Caki2 (cell line): ENCODE data around the gene DLG3. TPM values are rescaled to one million over a fixed set of nuclear protein-coding genes. Genes with fewer than 3 reads are reported as not detected.
"Not testable (repeated sequence)": the region's sequence is repeated elsewhere in the genome, so short reads cannot be mapped to it uniquely, and the experiment has no call there.

Experiments used
- DNase-seq: peaks from one replicate; pipeline ENCODE4 v3.0.0-alpha.2; 2015; ENCODE audit warnings: low read depth
- in situ Hi-C: cut with HindIII; loops from 2 replicates; pipeline ENCODE4 v1.10.0; 2016; ENCODE audit warnings: low sequenced_read_pairs, low pct_unique_long_range_greater_than_20kb, mixed read lengths
- total RNA-seq: library from RNA; depleted of rRNA; stranded (reverse); fragments of >200 nt; shearing (Covaris generic); gene quantifications from 2 replicates; pipeline ENCODE4 v1.2.3, GENCODE V29; 2014; ENCODE audit warnings: low replicate concordance

DLG3 gene
- total RNA-seq, 1 experiment from 2014 or later: 25.6 TPM

- in situ Hi-C loops: no loop called here
- no peak for DNase-seq
Observed at GRCh38 chrX:70497026-70497425, 52.4 kb downstream of the DLG3 start.

GRCh38 chrX:70498129-70498528, 53.5 kb downstream of the DLG3 start:
- in situ Hi-C loops: no loop called here
- no peak for DNase-seq

- in situ Hi-C loops: no loop called here
- no peak for DNase-seq
Observed at GRCh38 chrX:70500826-70501225, 56.2 kb downstream of the DLG3 start.

- DNase-seq: no peak
- in situ Hi-C loops: no loop called here
Observed at GRCh38 chrX:70504772-70505450, 60.3 kb downstream of the DLG3 start.

- DNase-seq: no peak
- in situ Hi-C loops: no loop called here
Observed at GRCh38 chrX:70505451-70505841, 60.8 kb downstream of the DLG3 start.

- no peak for DNase-seq
- in situ Hi-C loops: no loop called here
Observed at GRCh38 chrX:70508296-70508911, 63.8 kb downstream of the DLG3 start.

GRCh38 chrX:70509078-70509477, 64.4 kb downstream of the DLG3 start:
- in situ Hi-C loops: no loop called here
- no peak for DNase-seq

GRCh38 chrX:70515270-70515669, 70.6 kb downstream of the DLG3 start:
- DNase-seq, in situ Hi-C loops: not testable (repeated sequence)

- DNase-seq, in situ Hi-C loops: not testable (repeated sequence)
Observed at GRCh38 chrX:70515692-70516091, 71.1 kb downstream of the DLG3 start.

- in situ Hi-C loops: no loop called here
- no peak for DNase-seq
Observed at GRCh38 chrX:70525733-70526132, 81.1 kb downstream of the DLG3 start.

- no peak for DNase-seq
- in situ Hi-C loops: no loop called here
Observed at GRCh38 chrX:70527053-70527452, 82.4 kb downstream of the DLG3 start.

GRCh38 chrX:70527610-70528345, 83.1 kb downstream of the DLG3 start:
- DNase-seq: no peak
- in situ Hi-C loops: no loop called here

- in situ Hi-C loops: no loop called here
- no peak for DNase-seq
Observed at GRCh38 chrX:70535198-70535597, 90.6 kb downstream of the DLG3 start.

GRCh38 chrX:70549429-70549828, 104.8 kb downstream of the DLG3 start:
- in situ Hi-C loops: no loop called here
- DNase-seq: no peak

GRCh38 chrX:70552130-70552704, 107.6 kb downstream of the DLG3 start:
- no peak for DNase-seq
- in situ Hi-C loops: no loop called here

GRCh38 chrX:70553516-70553915, 108.9 kb downstream of the DLG3 start:
- no peak for DNase-seq
- in situ Hi-C loops: no loop called here

- in situ Hi-C loops: no loop called here
- DNase-seq: no peak
Observed at GRCh38 chrX:70554081-70554480, 109.4 kb downstream of the DLG3 start.

GRCh38 chrX:70554523-70554922, 109.9 kb downstream of the DLG3 start:
- no peak for DNase-seq
- in situ Hi-C loops: no loop called here

GRCh38 chrX:70554948-70555347, 110.3 kb downstream of the DLG3 start:
- in situ Hi-C loops: no loop called here
- DNase-seq: no peak
